WTC11 (cell line): ENCODE measurements around the gene POU2F1. TPM values are rescaled to one million over a fixed set of nuclear protein-coding genes. Genes with fewer than 3 reads are reported as not detected.

Experiments used
- ATAC-seq: fragments of 200-7000 bp; cut with Tn5 transposase; 2 replicates; pipeline ENCODE4 v1.10.0; 2021; ENCODE audit warnings: mild to moderate bottlenecking, moderate library complexity
- CTCF ChIA-PET: fragments of 300-600 bp; sonication (Branson Sonifier 250); formaldehyde crosslinking; loops from one replicate; lab custom pipeline; 2021; ENCODE audit warnings: antibody characterized with exemption; lab: Charles Lee
- POLR2A ChIA-PET: fragments of 350-600 bp; sonication (Branson Sonifier 250); formaldehyde crosslinking; loops from one replicate; lab custom pipeline; 2021; ENCODE audit warnings: antibody characterized with exemption; lab: Charles Lee
- DNase-seq: peaks from one replicate; pipeline ENCODE4 v3.0.0; 2021; ENCODE audit warnings: low spot score
- H3K27ac Mint-ChIP-seq: 2 replicates; pipeline ENCODE4 v1.8.0; 2021; ENCODE audit warnings: mixed read lengths
- H3K27me3 Mint-ChIP-seq: 2 replicates; pipeline ENCODE4 v1.8.0; 2021; ENCODE audit warnings: low read depth, mild to moderate bottlenecking, moderate library complexity, mixed read lengths
- H3K36me3 Mint-ChIP-seq: 2 replicates; pipeline ENCODE4 v1.8.0; 2021; ENCODE audit warnings: mixed read lengths
- H3K4me1 Mint-ChIP-seq: 2 replicates; pipeline ENCODE4 v1.8.0; 2022; ENCODE audit warnings: mixed read lengths
- H3K4me3 Mint-ChIP-seq: 2 replicates; pipeline ENCODE4 v1.8.0; 2021; ENCODE audit warnings: mild to moderate bottlenecking, moderate library complexity, mixed read lengths
- H3K9me3 Mint-ChIP-seq: 2 replicates; pipeline ENCODE4 v1.8.0; 2021; ENCODE audit warnings: mixed read lengths
- AR ChIP-seq: fragments of 250-450 bp; sonication (Bioruptor Pico); IDR thresholded peaks from 2 replicates; pipeline ENCODE4 v1.9.0; 2021; ENCODE audit warnings: mild to moderate bottlenecking
- ATF1 ChIP-seq: sonication (generic); formaldehyde crosslinking; IDR thresholded peaks from 2 replicates; pipeline ENCODE4 v1.8.1; 2023; ENCODE audit warnings: mild to moderate bottlenecking, moderate library complexity, missing genetic modification reagents
- ATF2 ChIP-seq: sonication (generic); formaldehyde crosslinking; IDR thresholded peaks from 2 replicates; pipeline ENCODE4 v1.8.1; 2022; ENCODE audit warnings: low read depth, missing genetic modification reagents, borderline replicate concordance
- CDX4 ChIP-seq: fragments of 250-450 bp; sonication (Bioruptor Pico); IDR thresholded peaks from 2 replicates; pipeline ENCODE4 v1.9.0; 2021; ENCODE audit warnings: moderate library complexity, mild to moderate bottlenecking, inconsistent platforms, borderline replicate concordance
- CTCF ChIP-seq: fragments of 200-600 bp; IDR thresholded peaks from 2 replicates; pipeline ENCODE4 v1.8.0; 2022; ENCODE audit warnings: antibody characterized with exemption
- ETV6 ChIP-seq: sonication (generic); formaldehyde crosslinking; IDR thresholded peaks from 2 replicates; pipeline ENCODE4 v1.8.1; 2022; ENCODE audit warnings: mild to moderate bottlenecking, missing genetic modification reagents
- FOXP4 ChIP-seq: sonication (generic); formaldehyde crosslinking; IDR thresholded peaks from 2 replicates; pipeline ENCODE4 v1.8.0; 2022; ENCODE audit warnings: mild to moderate bottlenecking, missing genetic modification reagents
- GTF2I ChIP-seq: fragments of 250-450 bp; sonication (Bioruptor Pico); conservative IDR thresholded peaks from 2 replicates; pipeline ENCODE4 v1.4.0; 2021; ENCODE audit warnings: mild to moderate bottlenecking
- MXD4 ChIP-seq: fragments of 250-450 bp; sonication (Bioruptor Pico); IDR thresholded peaks from 2 replicates; pipeline ENCODE4 v1.8.0; 2021; ENCODE audit warnings: mild to moderate bottlenecking, moderate library complexity, borderline replicate concordance
- OVOL2 ChIP-seq: fragments of 250-450 bp; sonication (Bioruptor Pico); IDR thresholded peaks from 2 replicates; pipeline ENCODE4 v1.9.0; 2021; ENCODE audit warnings: mild to moderate bottlenecking, borderline replicate concordance
- PRDM15 ChIP-seq: sonication (generic); formaldehyde crosslinking; IDR thresholded peaks from 2 replicates; pipeline ENCODE4 v1.8.0; 2022; ENCODE audit warnings: missing genetic modification reagents
- SMAD4 ChIP-seq: sonication (generic); formaldehyde crosslinking; IDR thresholded peaks from 2 replicates; pipeline ENCODE4 v1.8.0; 2022; ENCODE audit warnings: mild to moderate bottlenecking, missing genetic modification reagents
- STAT6 ChIP-seq: sonication (generic); formaldehyde crosslinking; conservative IDR thresholded peaks from 2 replicates; pipeline ENCODE4 v1.8.1; 2023; ENCODE audit warnings: mild to moderate bottlenecking, low read depth, missing genetic modification reagents, moderate library complexity
- ZNF425 ChIP-seq: fragments of 250-450 bp; sonication (Bioruptor Pico); conservative IDR thresholded peaks from 2 replicates; pipeline ENCODE4 v1.9.0; 2021; ENCODE audit warnings: mild to moderate bottlenecking
- ZNF671 ChIP-seq: fragments of 250-450 bp; sonication (Bioruptor Pico); IDR thresholded peaks from 2 replicates; pipeline ENCODE4 v1.8.0; 2021; ENCODE audit warnings: mild to moderate bottlenecking
- total RNA-seq: library from RNA; stranded (reverse); gene quantifications from 3 replicates; pipeline ENCODE4 v1.2.3, GENCODE V29; 2021

POU2F1 gene
- total RNA-seq, 1 experiment from 2014 or later = 51.3 TPM

- CTCF ChIA-PET = interaction anchor here (0.5 to 1.3 kb wide), 2 partner anchors 10 to 58 kb away, joined by 3 read pairs; partner anchors contain the start of gene POU2F1
- Mint-ChIP-seq H3K4me3 (no peak overlapping the region), H3K4me1 (peaks cover 40% of the 10 kb centered on the region), H3K36me3 (no peaks in the 10 kb centered on the region), H3K27me3 (no peaks in the 10 kb centered on the region), H3K27ac (no peak overlapping the region)
- DNase-seq = no peak
- POLR2A ChIA-PET = no interaction called here
- TF ChIP-seq ATF2 (CRISPR knock-in tag) = no peak
- TF ChIP-seq SMAD4 (CRISPR knock-in tag) = no peak
- TF ChIP-seq ZNF671 (CRISPR knock-in tag) = no peak
- TF ChIP-seq CTCF = no peak
- no peak for TF ChIP-seq ATF1 (CRISPR knock-in tag)
- TF ChIP-seq MXD4 (CRISPR knock-in tag) = no peak
- no peak for TF ChIP-seq GTF2I (CRISPR knock-in tag)
- no peak for TF ChIP-seq PRDM15 (CRISPR knock-in tag)
- no peak for TF ChIP-seq CDX4 (CRISPR knock-in tag)
- TF ChIP-seq, all 79 proteins: peak for 0
- ATAC-seq = no peak
- no peaks in the 10 kb centered on the region for H3K9me3 Mint-ChIP-seq
Observed at GRCh38 chr1:167278497-167278896, 57.8 kb downstream of the POU2F1 start.

GRCh38 chr1:167280912-167281311, 60.2 kb downstream of the POU2F1 start:
- CTCF ChIA-PET = interaction anchor here (1.1 kb wide), 1 partner anchor 13 kb away, joined by 4 read pairs; no protein-coding TSS in a partner anchor
- no peaks in the 10 kb centered on the region for H3K36me3 Mint-ChIP-seq
- DNase-seq (no peak), ATAC-seq (no peak)
- no peaks in the 10 kb centered on the region for H3K9me3 Mint-ChIP-seq
- H3K27me3 Mint-ChIP-seq = no peaks in the 10 kb centered on the region
- H3K4me1 Mint-ChIP-seq = peaks cover 35% of the 10 kb centered on the region
- no peak overlapping the region for H3K27ac Mint-ChIP-seq
- no peak overlapping the region for H3K4me3 Mint-ChIP-seq
- POLR2A ChIA-PET = no interaction called here
- no peak for TF ChIP-seq ZNF425
- TF ChIP-seq FOXP4 (CRISPR knock-in tag) = no peak
- no peak for TF ChIP-seq STAT6 (CRISPR knock-in tag)
- TF ChIP-seq OVOL2 (CRISPR knock-in tag) = no peak
- TF ChIP-seq CDX4 (CRISPR knock-in tag) = no peak
- no peak for TF ChIP-seq ETV6
- TF ChIP-seq AR (CRISPR knock-in tag) = no peak
